OCI-LY1 (cell line): ENCODE results near the gene TULP3.

Experiments used
- H2AFZ ChIP-seq: fragments of 200-600 bp; sonication (generic), shearing (Covaris generic); 2 replicates; pipeline ENCODE4 v1.6.0; 2014; ENCODE audit warnings: antibody characterized with exemption, mild to moderate bottlenecking, low read length
- H3F3A ChIP-seq: fragments of 200-600 bp; sonication (generic), shearing (Covaris generic); 2 replicates; pipeline ENCODE4 v1.6.0; 2014; ENCODE audit warnings: mild to moderate bottlenecking, antibody characterized with exemption, low read length, moderate library complexity; ENCODE audit not compliant: insufficient read depth
- H3K27ac ChIP-seq: fragments of 200-600 bp; sonication (generic); 2 replicates; pipeline ENCODE4 v1.5.1; 2014; ENCODE audit warnings: low read length, mixed run types, mild to moderate bottlenecking, low read depth; ENCODE audit not compliant: poor library complexity, severe bottlenecking
- H3K27me3 ChIP-seq: fragments of 200-600 bp; sonication (generic); 2 replicates; pipeline ENCODE4 v1.6.0; 2014; ENCODE audit warnings: antibody characterized with exemption, mild to moderate bottlenecking, low read length, moderate library complexity; ENCODE audit not compliant: insufficient read depth
- H3K36me3 ChIP-seq: fragments of 200-600 bp; sonication (generic); 2 replicates; pipeline ENCODE4 v1.6.1; 2014; ENCODE audit warnings: mild to moderate bottlenecking, antibody characterized with exemption, low read length, moderate library complexity, mixed read lengths; ENCODE audit not compliant: insufficient read depth
- H3K4me1 ChIP-seq: fragments of 200-600 bp; sonication (generic); 2 replicates; pipeline ENCODE4 v1.5.1; 2014; ENCODE audit warnings: mild to moderate bottlenecking, low read length, moderate library complexity; ENCODE audit not compliant: insufficient read depth, severe bottlenecking
- H3K4me2 ChIP-seq: fragments of 200-600 bp; sonication (generic), shearing (Covaris generic); 2 replicates; pipeline ENCODE4 v1.6.1; 2014; ENCODE audit warnings: low read length
- H3K4me3 ChIP-seq: fragments of 200-600 bp; sonication (generic); 2 replicates; pipeline ENCODE4 v1.5.1; 2014; ENCODE audit warnings: low read length, low read depth, mild to moderate bottlenecking, mixed read lengths; ENCODE audit not compliant: poor library complexity, severe bottlenecking
- H3K79me2 ChIP-seq: fragments of 200-600 bp; shearing (Covaris generic); 2 replicates; pipeline ENCODE4 v1.6.1; 2016; ENCODE audit warnings: mixed run types, low read length, mixed read lengths; ENCODE audit not compliant: insufficient read depth
- H3K9ac ChIP-seq: fragments of 200-600 bp; sonication (generic), shearing (Covaris generic); 2 replicates; pipeline ENCODE4 v1.6.1; 2014; ENCODE audit warnings: mild to moderate bottlenecking, low read length, mixed read lengths
- H3K9me2 ChIP-seq: fragments of 200-600 bp; sonication (generic), shearing (Covaris generic); 2 replicates; pipeline ENCODE4 v1.6.1; 2014; ENCODE audit warnings: low read depth, mild to moderate bottlenecking, low read length, mixed read lengths
- H3K9me3 ChIP-seq: fragments of 200-600 bp; shearing (Covaris generic); 2 replicates; pipeline ENCODE4 v1.6.1; 2014; ENCODE audit warnings: low read length, mixed read lengths
- H4K20me1 ChIP-seq: fragments of 200-600 bp; sonication (generic), shearing (Covaris generic); 2 replicates; pipeline ENCODE4 v1.6.0; 2016; ENCODE audit warnings: mild to moderate bottlenecking, low read length; ENCODE audit not compliant: insufficient read depth
- CTCF ChIP-seq: fragments of 200-600 bp; sonication (generic), shearing (Covaris generic); IDR thresholded peaks from 2 replicates; pipeline ENCODE4 v1.5.1; 2017; ENCODE audit warnings: mild to moderate bottlenecking, antibody characterized with exemption, low read length, moderate library complexity, mixed read lengths
- EZH2 ChIP-seq: fragments of 200-600 bp; sonication (generic), shearing (Covaris generic); IDR thresholded peaks from 2 replicates; pipeline ENCODE4 v1.8.0; 2017; ENCODE audit warnings: borderline replicate concordance, mixed run types, mild to moderate bottlenecking, antibody characterized with exemption, low read length, moderate library complexity, mixed read lengths

The TULP3 gene

GRCh38 chr12:2937500-2937899 is 46.8 kb downstream of the TULP3 start:
- Histone ChIP-seq H3K4me2 (no peak overlapping the region), H2AFZ (no peak overlapping the region), H3K4me3 (no peak overlapping the region), H3K9ac (no peak overlapping the region), H3K36me3 (peaks cover 41% of the 10 kb centered on the region), H3K27ac (no peak overlapping the region), H4K20me1 (no peaks in the 10 kb centered on the region), H3K9me3 (no peaks in the 10 kb centered on the region), H3K4me1 (no peaks in the 10 kb centered on the region), H3K79me2 (no peaks in the 10 kb centered on the region), H3K27me3 (no peaks in the 10 kb centered on the region), H3K9me2 (no peaks in the 10 kb centered on the region), H3F3A (no peaks in the 10 kb centered on the region)
- TF ChIP-seq EZH2 (no peak), CTCF (no peak)

DNA sequence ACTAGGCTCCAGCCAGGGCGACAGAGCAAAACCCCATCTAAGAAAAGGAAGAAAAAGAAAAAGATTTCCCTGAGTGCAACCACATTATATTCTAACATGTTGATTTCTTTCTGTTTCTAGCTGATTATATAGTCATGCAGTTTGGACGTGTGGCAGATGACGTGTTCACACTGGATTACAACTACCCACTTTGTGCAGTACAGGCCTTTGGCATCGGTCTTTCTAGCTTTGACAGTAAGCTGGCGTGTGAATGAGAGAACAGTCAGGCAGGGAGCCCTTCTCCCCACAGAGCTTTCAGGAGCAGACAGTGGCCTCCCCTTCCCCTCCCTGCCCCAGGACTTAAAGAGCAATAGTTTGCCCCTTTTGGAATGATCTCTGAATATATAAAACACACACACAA is 48.5 kb downstream of the TULP3 start:
- Histone ChIP-seq H3K36me3 (peaks cover 34% of the 10 kb centered on the region), H3K9ac (no peak overlapping the region), H4K20me1 (no peaks in the 10 kb centered on the region), H3K4me2 (no peak overlapping the region), H3K4me1 (no peaks in the 10 kb centered on the region), H3K9me2 (no peaks in the 10 kb centered on the region), H2AFZ (no peak overlapping the region), H3F3A (no peaks in the 10 kb centered on the region), H3K27me3 (no peaks in the 10 kb centered on the region), H3K79me2 (no peaks in the 10 kb centered on the region), H3K27ac (no peak overlapping the region), H3K4me3 (no peak overlapping the region), H3K9me3 (no peaks in the 10 kb centered on the region)
- TF ChIP-seq CTCF (no peak), EZH2 (no peak)

DNA sequence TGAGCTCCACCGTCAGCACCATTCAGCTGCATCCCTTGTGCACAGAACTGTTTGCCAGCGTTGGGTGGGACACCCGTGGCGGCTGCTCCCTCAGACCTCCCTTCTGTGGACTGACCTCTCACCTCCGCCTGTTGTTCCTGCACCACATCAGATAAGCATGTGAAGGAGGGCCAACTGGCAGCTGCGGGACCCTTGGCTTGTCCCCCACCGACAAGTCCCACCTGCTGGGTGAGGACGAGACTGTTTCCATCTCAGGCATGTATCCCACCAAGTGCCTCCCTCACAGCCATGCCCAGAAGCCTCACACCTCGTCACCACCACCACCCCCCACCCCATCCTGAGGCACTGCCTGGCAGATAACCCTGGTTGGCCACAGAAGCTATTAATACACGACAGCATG is 49.9 kb downstream of the TULP3 start:
- Histone ChIP-seq H3K9me3 (no peaks in the 10 kb centered on the region), H2AFZ (no peak overlapping the region), H3K4me1 (peaks cover 9% of the 10 kb centered on the region), H3K9ac (no peak overlapping the region), H3K36me3 (peaks cover 29% of the 10 kb centered on the region; the same call in 1 of the 2 replicates), H4K20me1 (no peaks in the 10 kb centered on the region), H3K4me3 (no peak overlapping the region), H3F3A (no peaks in the 10 kb centered on the region), H3K9me2 (no peaks in the 10 kb centered on the region), H3K27ac (no peak overlapping the region), H3K4me2 (no peak overlapping the region), H3K79me2 (no peaks in the 10 kb centered on the region), H3K27me3 (no peaks in the 10 kb centered on the region)
- TF ChIP-seq CTCF (no peak), EZH2 (no peak)
